ENCODE data around the gene AKT3. TPM values are rescaled to one million over a fixed set of nuclear protein-coding genes. Genes with fewer than 3 reads are reported as not detected.

AKT3 gene
- total and polyA plus RNA-seq, 2 of the 8 experiments (the other 6 are each of a cell fraction or from before 2014, with no cell fraction given): 6.0 to 36.4 TPM

DNA sequence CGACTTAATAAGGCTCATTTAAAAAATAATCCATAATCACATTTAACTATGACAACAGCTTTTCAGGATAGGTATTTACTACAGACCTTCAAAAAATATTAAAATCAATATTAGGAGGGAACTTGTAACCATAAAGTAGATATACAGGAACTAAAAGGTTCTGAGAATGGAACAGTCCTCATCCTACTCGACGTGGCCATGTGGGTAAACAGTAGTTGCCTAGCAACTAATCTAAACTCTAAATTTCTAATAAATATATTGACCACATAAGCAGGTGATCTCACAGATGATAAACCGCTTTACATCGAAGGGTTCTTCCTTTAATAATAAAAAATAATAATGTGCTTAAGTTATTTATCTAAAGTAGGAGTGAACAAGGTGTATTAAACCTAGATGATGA is 7.9 kb downstream of the AKT3 start:
- no peak for TF ChIP-seq TAF1 (IDR thresholded peaks at IDR 0.05; ENCODE audit: low read depth, low read length)
- TF ChIP-seq CEBPB (IDR thresholded peaks at IDR 0.05; ENCODE audit: low read depth, low read length): no peak
- TF ChIP-seq CHD2 (IDR thresholded peaks at IDR 0.05; ENCODE audit: low read length): no peak
- no peak for TF ChIP-seq CREB1 (IDR thresholded peaks at IDR 0.05)
- TF ChIP-seq SUZ12 (IDR thresholded peaks at IDR 0.05; ENCODE audit: low read length): no peak
- no peak for TF ChIP-seq SIN3A (conservative IDR thresholded peaks at IDR 0.05 in 1 of 2, IDR thresholded peaks at IDR 0.05 in 1 of 2; ENCODE audit: low read depth in 1 of 2, low read length in 2 of 2)
- TF ChIP-seq BRCA1 (IDR thresholded peaks at IDR 0.05; ENCODE audit: low read depth, low read length): no peak
- no peak for TF ChIP-seq RXRA (IDR thresholded peaks at IDR 0.05; ENCODE audit: insufficient read depth, low read depth, low read length)
- TF ChIP-seq BCL11A (IDR thresholded peaks at IDR 0.05; ENCODE audit: low read depth in 2 of 2, low read length in 2 of 2): no peak
- TF ChIP-seq POU5F1 (IDR thresholded peaks at IDR 0.05; ENCODE audit: low read depth, low read length): no peak
- no peak for TF ChIP-seq ZNF274 (IDR thresholded peaks at IDR 0.05; ENCODE audit: borderline replicate concordance, extremely low read depth, low read length)
- TF ChIP-seq RNF2 (IDR thresholded peaks at IDR 0.05; ENCODE audit: borderline replicate concordance, low read depth, low read length, missing control alignments, poor library complexity, severe bottlenecking): no peak
- TF ChIP-seq, protein P1, sequence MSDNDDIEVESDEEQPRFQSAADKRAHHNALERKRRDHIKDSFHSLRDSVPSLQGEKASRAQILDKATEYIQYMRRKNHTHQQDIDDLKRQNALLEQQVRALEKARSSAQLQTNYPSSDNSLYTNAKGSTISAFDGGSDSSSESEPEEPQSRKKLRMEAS (IDR thresholded peaks at IDR 0.05): no peak
- no peak for TF ChIP-seq POLR2AphosphoS5 (IDR thresholded peaks at IDR 0.05; ENCODE audit: low read depth, low read length)
- Histone ChIP-seq H3K4me1 (replicated peaks in 1 of 4; ENCODE audit: control insufficient read depth in 3 of 4, insufficient read depth in 4 of 4, low read length in 3 of 4) (no peaks in the 10 kb centered on the region), H2BK5ac (ENCODE audit: low read depth, low read length) (no peak overlapping the region), H3K56ac (replicated peaks; ENCODE audit: insufficient read length, low read depth, low read length) (no peak overlapping the region), H3K79me1 (ENCODE audit: low read depth, low read length) (no peaks in the 10 kb centered on the region), H3K36me3 (ENCODE audit: control insufficient read depth in 2 of 4, insufficient read depth in 4 of 4, low read length in 3 of 4) (no peaks in the 10 kb centered on the region; a peak in 2 of 8 replicates), H3K9me3 (ENCODE audit: insufficient read depth in 2 of 2, low read depth in 1 of 2, low read length in 1 of 2) (no peaks in the 10 kb centered on the region), H3K9ac (replicated peaks in 1 of 4; ENCODE audit: extremely low read depth in 1 of 4, low read depth in 3 of 4, low read length in 3 of 4) (no peak overlapping the region), H3K4ac (replicated peaks; ENCODE audit: insufficient read length, low read depth, low read length) (no peak overlapping the region), H3K79me2 (ENCODE audit: control insufficient read depth in 1 of 2, insufficient read depth in 2 of 2, low read length in 2 of 2) (peaks cover 0 to 42% of the 10 kb centered on the region in 2 experiments; a peak in 3 of 4 replicates), H3K27me3 (replicated peaks in 1 of 4; ENCODE audit: control insufficient read depth in 3 of 4, extremely low read depth in 1 of 4, insufficient read depth in 3 of 4, low read length in 3 of 4) (no peaks in the 10 kb centered on the region), H3K14ac (ENCODE audit: insufficient read length) (no peak overlapping the region), H4K20me1 (replicated peaks in 1 of 2; ENCODE audit: control insufficient read depth in 1 of 2, insufficient read depth in 2 of 2, low read length in 2 of 2) (no peaks in the 10 kb centered on the region), H3K27ac (ENCODE audit: low read depth, low read length) (no peak overlapping the region), H4K91ac (replicated peaks; ENCODE audit: insufficient read length, low read length) (no peak overlapping the region), H2BK20ac (ENCODE audit: low read length) (no peak overlapping the region), H4K8ac (ENCODE audit: extremely low read depth, insufficient read depth, low read length) (no peak overlapping the region), H2AFZ (ENCODE audit: low read length) (no peak overlapping the region), H3K18ac (ENCODE audit: extremely low read depth, low read length) (no peak overlapping the region), H3K4me2 (ENCODE audit: insufficient read depth in 1 of 2, low read depth in 2 of 2, low read length in 2 of 2) (no peak overlapping the region), H2BK12ac (ENCODE audit: low read depth, low read length) (no peak overlapping the region), H2BK120ac (replicated peaks; ENCODE audit: low read depth, low read length) (no peak overlapping the region), H3K4me3 (ENCODE audit: extremely low read depth in 1 of 4, insufficient read depth in 2 of 4, low read depth in 3 of 4, low read length in 4 of 4) (no peak overlapping the region), H4K5ac (ENCODE audit: insufficient read length, low read depth, low read length) (no peak overlapping the region), H3K23ac (ENCODE audit: insufficient read length) (no peak overlapping the region), H3K23me2 (ENCODE audit: low read depth, low read length) (no peaks in the 10 kb centered on the region), H2AK5ac (ENCODE audit: low read depth, low read length) (no peak overlapping the region), H2BK15ac (ENCODE audit: low read length) (no peak overlapping the region)
- DNase-seq (ENCODE audit: low read depth in 1 of 2, low spot score in 2 of 2) (no peak), FAIRE-seq (no peak)
- WGBS, 2 experiments (ENCODE audit: extremely low coverage in 1 of 2, insufficient coverage in 1 of 2, insufficient read length in 1 of 2, insufficient replicate concordance in 2 of 2, low coverage in 1 of 2, low lambda C conversion rate in 2 of 2, missing lambda C conversion rate in 1 of 2): 94% methylated on average over 5 of the region's 5 CpGs; no CpG with 5 or more reads in 1 of the 2 experiments
- ChIA-PET POLR2A (ENCODE audit: partially characterized antibody) (no interaction called here), CTCF (ENCODE audit: partially characterized antibody) (interaction anchor here (0.7 kb wide), 1 partner anchor 10 kb away, joined by 4 read pairs; no protein-coding TSS in a partner anchor)

Data from H1 (cell line).